ENCODE results near the gene GDF15. TPM values are rescaled to one million over a fixed set of nuclear protein-coding genes. Genes with fewer than 3 reads are reported as not detected.
"Not testable (repeated sequence)": the region's sequence is repeated elsewhere in the genome, so short reads cannot be mapped to it uniquely, and the experiment has no call there.

Gene GDF15
- total RNA-seq, 2 experiments from 2014 or later = not detected

DNA sequence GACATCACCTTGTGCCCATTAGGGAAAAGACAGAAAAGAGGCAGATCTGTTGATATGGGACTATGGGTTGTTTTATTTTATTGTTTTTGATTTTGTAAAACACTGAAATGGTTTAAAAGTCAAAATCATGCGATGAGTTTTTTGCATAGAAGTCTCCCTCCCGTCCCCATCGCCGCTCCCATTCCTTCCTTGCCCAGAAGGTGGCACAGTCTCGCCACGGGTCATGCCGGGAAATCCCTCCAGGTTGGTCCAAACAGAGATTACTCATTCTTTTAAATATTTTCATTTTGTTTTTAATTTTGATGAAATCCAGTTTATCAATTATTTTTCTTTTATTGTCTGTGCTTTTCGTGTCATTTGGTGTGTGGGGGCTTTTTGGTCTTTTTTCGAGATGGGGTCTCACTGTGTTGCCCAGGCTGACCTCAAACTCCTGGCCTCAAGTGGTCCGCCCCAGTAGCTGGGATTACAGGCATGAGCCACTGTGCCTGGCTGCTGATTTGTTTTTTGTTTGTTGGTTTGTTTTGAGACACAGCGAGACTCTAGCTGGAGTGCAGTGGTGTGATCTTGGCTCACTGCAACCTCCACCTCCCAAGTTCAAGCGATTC is 36.3 kb upstream of the GDF15 start:
- POLR2A ChIA-PET = interaction anchor here (0.6 kb wide), 2 partner anchors 71 to 80 kb away, joined by 3 to 6 read pairs; no protein-coding TSS in a partner anchor
- no peaks in the 10 kb centered on the region for H3K27me3 Mint-ChIP-seq

DNA sequence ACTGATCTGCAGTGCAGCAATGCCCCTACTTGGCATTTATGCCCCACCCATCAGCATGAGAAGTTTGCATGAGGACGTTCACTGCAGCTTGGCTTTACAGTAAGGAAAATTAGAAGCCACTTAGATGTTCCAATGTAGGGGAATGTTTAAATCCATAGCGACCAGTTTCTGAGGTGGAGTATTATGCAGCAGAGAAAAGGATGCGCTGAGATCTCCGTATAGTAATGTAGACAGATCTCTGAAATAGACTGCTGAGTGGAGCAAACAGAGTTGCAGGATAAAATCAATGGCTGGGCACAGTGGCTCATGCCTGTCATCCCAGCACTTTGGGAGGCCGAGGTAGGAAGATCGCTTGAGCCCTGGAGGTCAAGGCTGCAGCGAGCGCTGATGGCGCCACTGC is 35.5 kb upstream of the GDF15 start:
- ChIA-PET CTCF (interaction anchor here (0.7 to 1.0 kb wide), 4 partner anchors 9 to 72 kb away, joined by 3 to 9 read pairs (median 4); no protein-coding TSS in a partner anchor), POLR2A (no interaction called here)
- no peaks in the 10 kb centered on the region for H3K27me3 Mint-ChIP-seq
- peaks cover 8% of the 10 kb centered on the region for H3K4me1 Mint-ChIP-seq
- DNase-seq = no peak
- no peak overlapping the region for H3K27ac Mint-ChIP-seq
- H3K36me3 Mint-ChIP-seq (ENCODE audit: low read depth) = peaks cover 5% of the 10 kb centered on the region
- H3K4me3 Mint-ChIP-seq = no peak overlapping the region
- no peaks in the 10 kb centered on the region for H3K9me3 Mint-ChIP-seq

More for the DNA sequence above, 36.3 kb upstream of the GDF15 start:
- CTCF ChIA-PET = interaction anchor here (0.7 to 1.3 kb wide), 3 partner anchors 10 to 70 kb away, joined by 3 to 9 read pairs (median 3); no protein-coding TSS in a partner anchor
- H3K27ac Mint-ChIP-seq = no peak overlapping the region
- H3K9me3 Mint-ChIP-seq = no peaks in the 10 kb centered on the region
- H3K4me1 Mint-ChIP-seq = peaks cover 8% of the 10 kb centered on the region
- peaks cover 7% of the 10 kb centered on the region for H3K36me3 Mint-ChIP-seq (ENCODE audit: low read depth)
- H3K4me3 Mint-ChIP-seq = no peak overlapping the region
- peak; percentile 32 for DNase-seq

DNA sequence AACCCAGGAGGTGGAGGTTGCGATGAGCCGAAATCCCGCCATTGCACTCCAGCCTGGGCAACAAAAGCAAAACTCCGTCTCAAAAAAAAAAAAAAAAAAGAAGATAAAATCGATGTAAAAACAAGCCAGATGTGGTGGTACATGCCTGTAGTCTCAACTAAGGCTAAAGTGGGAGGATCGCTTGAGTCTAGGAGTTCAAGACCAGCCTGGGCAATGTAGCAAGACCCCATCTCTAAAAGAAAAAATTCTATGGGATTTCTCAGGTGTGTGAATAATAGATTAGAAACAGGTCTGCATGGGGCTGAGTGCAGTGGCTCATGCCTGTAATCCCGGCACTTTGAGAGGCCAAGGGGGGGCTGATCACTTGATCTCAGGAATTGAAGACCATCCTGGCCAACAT is 34.4 kb upstream of the GDF15 start:
- Mint-ChIP-seq H3K9me3 (no peaks in the 10 kb centered on the region), H3K27me3 (no peaks in the 10 kb centered on the region), H3K36me3 (ENCODE audit: low read depth) (peaks cover 9% of the 10 kb centered on the region), H3K4me1 (peaks cover 1% of the 10 kb centered on the region), H3K4me3 (no peak overlapping the region), H3K27ac (no peak overlapping the region)
- ChIA-PET CTCF (interaction anchor here (0.9 kb wide), 1 partner anchor 73 kb away, joined by 4 read pairs; no protein-coding TSS in a partner anchor), POLR2A (no interaction called here)
- no peak for DNase-seq

DNA sequence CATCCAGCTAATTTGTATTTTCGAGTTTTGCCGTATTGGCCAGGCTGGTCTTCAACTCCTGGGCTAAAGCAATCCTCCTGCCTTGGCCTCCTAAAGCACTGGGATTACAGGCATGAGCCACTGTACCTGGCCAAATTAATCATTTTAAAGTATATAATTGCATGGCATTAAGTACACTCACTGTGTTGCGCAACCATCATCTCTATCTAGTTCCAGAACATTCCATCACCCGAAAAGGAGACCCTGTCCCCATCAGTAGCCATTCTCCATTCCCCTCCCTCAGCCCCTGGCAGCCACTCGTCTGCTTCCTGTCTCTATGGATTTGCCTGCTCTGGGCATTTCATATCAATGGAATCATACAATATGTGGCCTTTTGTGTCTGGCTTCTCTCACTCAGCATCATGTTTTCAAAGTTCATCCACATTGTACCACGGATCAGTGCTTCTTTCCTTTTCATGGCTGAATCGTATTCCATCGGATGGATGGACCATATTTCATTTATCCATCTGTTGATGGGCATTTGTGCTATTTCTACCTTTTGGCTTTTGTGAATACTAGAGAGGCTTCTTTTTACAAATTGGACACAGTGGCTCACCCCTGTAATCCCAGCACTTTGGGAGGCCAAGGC is 32.5 kb upstream of the GDF15 start:
- H3K27ac Mint-ChIP-seq = no peak overlapping the region
- ChIA-PET POLR2A (no interaction called here), CTCF (interaction anchor here (1.2 kb wide), 1 partner anchor 74 kb away, joined by 5 read pairs; no protein-coding TSS in a partner anchor)
- no peak overlapping the region for H3K4me3 Mint-ChIP-seq
- H3K4me1 Mint-ChIP-seq = no peaks in the 10 kb centered on the region
- H3K27me3 Mint-ChIP-seq = no peaks in the 10 kb centered on the region
- no peaks in the 10 kb centered on the region for H3K9me3 Mint-ChIP-seq
- peaks cover 23% of the 10 kb centered on the region for H3K36me3 Mint-ChIP-seq (ENCODE audit: low read depth)
- no peak for DNase-seq

DNA sequence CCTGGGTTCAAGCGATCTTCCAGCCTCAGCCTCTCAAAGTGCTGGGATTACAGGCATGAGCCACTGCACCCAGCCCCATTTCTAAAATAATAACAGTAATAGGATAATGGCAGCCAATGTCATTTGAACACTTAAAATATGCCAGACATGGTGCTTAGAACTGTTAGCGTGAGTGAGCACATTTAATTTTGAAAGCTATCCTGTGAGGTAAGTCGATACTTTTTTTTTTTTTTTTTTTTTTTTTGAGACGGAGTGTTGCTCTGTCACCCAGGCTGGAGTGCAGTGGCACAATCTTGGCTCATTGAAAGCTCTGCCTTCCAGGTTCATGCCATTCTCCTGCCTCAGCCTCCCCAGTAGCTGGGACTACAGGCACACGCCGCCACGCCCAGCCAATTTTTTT is 31.2 kb upstream of the GDF15 start:
- H3K36me3 Mint-ChIP-seq (ENCODE audit: low read depth) = peaks cover 28% of the 10 kb centered on the region
- CTCF ChIA-PET = interaction anchor here (0.6 to 1.2 kb wide), 3 partner anchors 13 to 75 kb away, joined by 3 to 5 read pairs (median 3); no protein-coding TSS in a partner anchor
- H3K4me3 Mint-ChIP-seq, H3K4me1 Mint-ChIP-seq, H3K27me3 Mint-ChIP-seq, POLR2A ChIA-PET, H3K27ac Mint-ChIP-seq, DNase-seq, H3K9me3 Mint-ChIP-seq: not testable (repeated sequence)

DNA sequence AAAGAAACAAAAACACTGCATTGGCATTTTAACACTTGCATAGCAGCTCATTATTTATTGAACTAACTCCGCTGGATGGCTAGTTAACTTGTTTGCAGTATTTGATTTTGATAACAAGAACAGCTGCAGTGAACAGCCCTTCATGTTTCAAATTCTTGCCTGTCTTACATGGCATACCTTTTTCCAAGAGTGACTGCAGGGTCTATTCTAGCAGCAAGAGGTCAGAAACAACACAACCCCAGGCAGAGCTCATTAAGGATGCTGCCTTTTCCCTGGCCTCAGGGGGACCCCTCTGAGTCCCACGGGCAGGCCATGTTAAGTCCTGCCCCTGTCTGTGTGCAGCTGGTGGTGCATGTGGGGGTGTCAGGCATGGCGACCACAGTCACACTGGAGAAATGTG is 28.9 kb upstream of the GDF15 start:
- DNase-seq = no peak
- ChIA-PET POLR2A (no interaction called here), CTCF (interaction anchor here (0.6 to 1.0 kb wide), 3 partner anchors 11 to 85 kb away, joined by 3 to 8 read pairs (median 5); no protein-coding TSS in a partner anchor)
- Mint-ChIP-seq H3K27ac (no peak overlapping the region), H3K27me3 (no peaks in the 10 kb centered on the region), H3K4me3 (no peak overlapping the region), H3K9me3 (no peaks in the 10 kb centered on the region), H3K4me1 (no peaks in the 10 kb centered on the region), H3K36me3 (ENCODE audit: low read depth) (peaks cover 28% of the 10 kb centered on the region)

DNA sequence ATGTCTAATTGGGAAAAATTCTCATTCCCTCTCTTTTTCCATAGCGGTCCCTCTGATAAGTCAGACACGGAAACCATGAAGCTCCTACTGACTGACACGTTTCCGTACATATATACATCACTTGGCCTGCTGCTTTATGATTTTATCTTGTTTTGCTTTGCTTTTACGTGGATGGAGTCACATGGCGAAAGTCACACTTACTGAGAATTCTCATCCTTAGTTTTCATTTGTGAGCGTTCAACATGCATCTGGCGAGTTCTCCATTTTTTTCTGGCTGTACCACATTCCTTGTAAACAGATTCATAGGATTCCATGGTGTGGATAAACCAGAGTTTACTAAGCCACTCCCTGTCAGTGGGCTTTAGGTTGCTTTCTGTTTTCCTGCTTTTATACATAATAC is 24.3 kb upstream of the GDF15 start:
- no peak overlapping the region for H3K4me3 Mint-ChIP-seq
- H3K36me3 Mint-ChIP-seq (ENCODE audit: low read depth) = peaks cover 39% of the 10 kb centered on the region
- H3K27me3 Mint-ChIP-seq = no peaks in the 10 kb centered on the region
- H3K27ac Mint-ChIP-seq = no peak overlapping the region
- POLR2A ChIA-PET = no interaction called here
- CTCF ChIA-PET = interaction anchor here (1.5 kb wide), 1 partner anchor 33 kb away, joined by 4 read pairs; no protein-coding TSS in a partner anchor
- H3K9me3 Mint-ChIP-seq = peaks cover 2% of the 10 kb centered on the region
- DNase-seq = no peak
- H3K4me1 Mint-ChIP-seq = peaks cover 20% of the 10 kb centered on the region

DNA sequence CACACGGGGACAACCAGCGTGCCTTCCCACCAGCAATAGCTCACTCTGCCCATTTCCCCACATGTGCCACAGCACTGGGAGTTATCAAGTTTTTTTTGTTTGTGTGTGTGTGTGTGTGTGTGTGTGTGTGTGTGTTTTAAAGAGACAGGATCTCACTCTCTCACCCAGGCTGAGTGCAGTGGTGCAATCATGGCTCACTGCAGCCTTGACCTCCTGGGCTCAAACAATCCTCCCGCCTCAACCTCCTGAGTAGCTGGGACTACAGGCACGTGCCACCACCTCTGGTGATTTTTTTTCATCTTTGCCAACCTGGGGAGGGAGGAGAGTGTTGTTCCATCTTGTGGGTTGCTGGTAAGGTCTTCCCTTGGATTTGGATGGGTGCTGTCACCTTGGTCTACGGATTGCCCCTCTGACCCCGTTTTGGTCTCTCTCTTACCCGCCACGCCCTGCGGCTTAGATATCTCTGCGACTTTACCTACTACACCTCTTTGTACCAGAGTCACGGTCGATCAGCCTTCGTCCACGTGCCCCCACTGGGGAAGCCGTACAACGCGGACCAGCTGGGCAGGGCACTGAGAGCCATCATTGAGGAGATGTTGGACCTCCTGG is 22.9 kb upstream of the GDF15 start:
- no peak overlapping the region for H3K4me3 Mint-ChIP-seq
- H3K27me3 Mint-ChIP-seq = no peaks in the 10 kb centered on the region
- H3K4me1 Mint-ChIP-seq = peaks cover 20% of the 10 kb centered on the region
- peaks cover 29% of the 10 kb centered on the region for H3K36me3 Mint-ChIP-seq (ENCODE audit: low read depth)
- H3K9me3 Mint-ChIP-seq = peaks cover 2% of the 10 kb centered on the region
- POLR2A ChIA-PET = interaction anchor here (0.6 kb wide), 1 partner anchor 26 kb away, joined by 6 read pairs; no protein-coding TSS in a partner anchor
- H3K27ac Mint-ChIP-seq = no peak overlapping the region
- DNase-seq = no peak
- CTCF ChIA-PET = interaction anchor here (0.6 to 2.2 kb wide), 3 partner anchors 11 to 34 kb away, joined by 3 to 8 read pairs (median 3); no protein-coding TSS in a partner anchor

DNA sequence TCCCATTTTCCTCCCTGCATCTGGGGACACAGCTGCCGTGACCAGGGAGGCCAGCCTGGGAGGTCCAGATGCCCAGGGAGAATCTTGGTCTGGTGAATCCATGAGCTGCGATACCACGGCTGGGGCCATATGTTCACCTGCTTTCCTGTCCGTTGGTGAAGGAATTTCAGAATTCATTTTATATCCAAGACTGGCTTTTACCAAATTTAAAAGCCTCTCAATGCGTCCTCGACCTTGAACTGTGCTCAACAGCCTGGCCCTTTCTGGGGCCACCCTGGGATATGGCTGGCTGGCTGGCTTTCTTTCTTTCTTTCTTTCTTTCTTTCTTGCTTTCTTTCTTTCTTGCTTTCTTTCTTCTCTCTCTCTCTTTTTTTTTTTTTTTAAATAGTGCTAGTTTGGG is 22.2 kb upstream of the GDF15 start:
- H3K9me3 Mint-ChIP-seq = peaks cover 2% of the 10 kb centered on the region
- H3K27me3 Mint-ChIP-seq = no peaks in the 10 kb centered on the region
- ChIA-PET POLR2A (no interaction called here), CTCF (interaction anchor here (0.6 to 2.2 kb wide), 3 partner anchors 10 to 547 kb away, joined by 3 to 8 read pairs (median 3); no protein-coding TSS in a partner anchor)
- H3K27ac Mint-ChIP-seq = no peak overlapping the region
- no peak overlapping the region for H3K4me3 Mint-ChIP-seq
- DNase-seq = no peak
- peaks cover 20% of the 10 kb centered on the region for H3K4me1 Mint-ChIP-seq
- H3K36me3 Mint-ChIP-seq (ENCODE audit: low read depth) = peaks cover 28% of the 10 kb centered on the region

DNA sequence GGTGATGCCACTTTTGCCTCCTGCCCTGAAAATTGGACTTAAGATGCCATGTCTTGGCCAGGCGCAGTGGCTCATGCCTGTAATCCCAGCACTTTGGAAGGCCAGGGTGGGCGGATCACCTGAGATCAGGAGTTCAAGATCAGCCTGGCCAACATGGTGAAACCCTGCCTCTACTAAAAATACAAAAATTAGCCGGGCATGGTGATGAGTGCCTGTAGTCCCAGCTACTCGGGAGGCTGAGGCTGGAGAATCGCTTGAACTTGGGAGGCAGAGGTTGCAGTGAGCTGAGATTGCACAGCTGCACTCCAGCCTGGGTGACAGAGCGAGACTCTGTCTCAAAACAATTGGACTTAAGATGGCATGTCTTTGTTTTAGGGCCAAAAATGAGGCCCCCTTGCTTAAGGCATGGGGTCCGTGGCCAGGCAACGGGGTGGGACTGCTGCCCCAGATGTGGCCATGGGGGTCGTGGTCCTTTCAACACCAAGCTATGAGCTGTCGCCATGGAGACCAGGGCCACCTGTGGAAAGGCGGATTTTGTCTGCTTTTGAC is 21.6 kb upstream of the GDF15 start:
- H3K27me3 Mint-ChIP-seq, POLR2A ChIA-PET, H3K9me3 Mint-ChIP-seq, DNase-seq, H3K4me3 Mint-ChIP-seq: not testable (repeated sequence)
- Mint-ChIP-seq H3K4me1 (peaks cover 20% of the 10 kb centered on the region), H3K36me3 (ENCODE audit: low read depth) (peaks cover 25% of the 10 kb centered on the region), H3K27ac (peak overlapping the region; percentile 13)
- CTCF ChIA-PET = interaction anchor here (1.1 to 2.2 kb wide), 2 partner anchors 9 to 36 kb away, joined by 3 to 8 read pairs; no protein-coding TSS in a partner anchor

DNA sequence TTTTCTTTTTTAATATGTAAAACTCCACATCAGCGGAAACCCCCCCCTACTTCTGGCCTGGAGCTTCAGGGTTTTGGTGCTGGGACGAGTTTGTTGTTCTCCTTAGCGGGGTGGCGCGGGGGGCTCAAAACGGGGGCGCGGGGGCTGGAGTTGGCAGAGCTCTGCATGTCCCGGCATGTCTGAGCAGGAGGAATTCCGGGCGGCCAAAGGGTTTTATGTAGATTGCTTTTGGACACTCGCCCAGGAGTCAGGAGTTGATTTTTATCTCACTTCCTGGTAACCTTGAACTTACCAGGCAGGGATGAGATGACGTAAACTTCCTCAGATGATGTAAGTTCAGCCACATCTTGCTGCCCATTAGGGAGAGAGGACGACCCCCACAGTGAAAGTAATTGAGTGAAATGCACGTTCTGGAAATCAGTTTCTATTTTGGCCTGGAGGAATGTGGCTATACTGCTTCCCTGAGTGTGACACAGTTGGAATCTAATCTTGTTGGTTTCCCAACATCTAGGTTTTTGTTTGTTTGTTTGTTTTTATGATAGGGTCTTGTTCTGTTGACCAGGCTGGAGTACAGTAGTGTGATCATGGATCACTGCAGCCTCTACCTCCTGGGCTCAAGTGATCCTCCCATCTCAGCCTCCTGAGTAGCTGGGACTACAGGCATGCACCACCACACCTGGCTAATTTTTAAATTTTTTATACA is 21.0 kb upstream of the GDF15 start:
- ChIA-PET CTCF (interaction anchor here (0.7 to 2.2 kb wide), 3 partner anchors 9 to 161 kb away, joined by 3 to 8 read pairs (median 7); partner anchors contain the start of gene RAB3A), POLR2A (no interaction called here)
- H3K4me1 Mint-ChIP-seq = peaks cover 20% of the 10 kb centered on the region
- H3K27me3 Mint-ChIP-seq = no peaks in the 10 kb centered on the region
- H3K4me3 Mint-ChIP-seq = no peak overlapping the region
- H3K27ac Mint-ChIP-seq = peak overlapping the region; percentile 43
- peaks cover 23% of the 10 kb centered on the region for H3K36me3 Mint-ChIP-seq (ENCODE audit: low read depth)
- no peak for DNase-seq
- peaks cover 2% of the 10 kb centered on the region for H3K9me3 Mint-ChIP-seq

DNA sequence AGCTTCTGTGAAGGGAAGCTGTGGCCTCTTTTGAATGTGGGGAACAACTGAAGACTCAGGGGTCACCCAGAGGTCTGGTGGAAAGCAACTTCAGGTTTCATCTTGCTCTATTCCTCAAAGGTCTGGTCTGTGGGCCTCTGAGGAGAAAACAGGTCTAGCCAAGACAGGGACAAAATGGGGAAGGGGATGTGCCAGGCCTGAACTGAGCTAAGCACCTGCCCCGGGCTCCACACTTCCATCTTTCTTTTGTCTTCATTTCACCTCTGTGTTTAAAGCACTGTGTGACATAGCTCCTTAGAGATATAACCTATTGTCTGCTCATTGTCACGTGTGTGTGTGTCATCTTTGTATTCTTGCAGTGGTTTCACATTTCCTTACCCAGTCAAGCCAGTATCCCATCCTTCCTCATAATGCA is 19.9 kb upstream of the GDF15 start:
- no peak overlapping the region for H3K4me3 Mint-ChIP-seq
- H3K36me3 Mint-ChIP-seq (ENCODE audit: low read depth) = peaks cover 23% of the 10 kb centered on the region
- DNase-seq = no peak
- peaks cover 20% of the 10 kb centered on the region for H3K4me1 Mint-ChIP-seq
- ChIA-PET CTCF (interaction anchor here (0.6 to 1.3 kb wide), 2 partner anchors 22 to 35 kb away, joined by 4 to 7 read pairs; no protein-coding TSS in a partner anchor), POLR2A (no interaction called here)
- no peak overlapping the region for H3K27ac Mint-ChIP-seq
- no peaks in the 10 kb centered on the region for H3K27me3 Mint-ChIP-seq
- peaks cover 2% of the 10 kb centered on the region for H3K9me3 Mint-ChIP-seq

All from activated CD4-positive, alpha-beta T cell treated with anti-CD3 and anti-CD28 coated beads, Interleukin-2, amount 10 ng/mL, durations not matched to agents 7 days and 5 days (primary cell).